NCI-H526 treated with DMSO at 0.1 percent for 48 hours (cell line): Measurements from ENCODE around the gene SDK2.

ENCODE experiments used
- DNase-seq: peaks from one replicate; lab custom pipeline; 2025; lab: John Stamatoyannopoulos, UW

The SDK2 gene, protein sequence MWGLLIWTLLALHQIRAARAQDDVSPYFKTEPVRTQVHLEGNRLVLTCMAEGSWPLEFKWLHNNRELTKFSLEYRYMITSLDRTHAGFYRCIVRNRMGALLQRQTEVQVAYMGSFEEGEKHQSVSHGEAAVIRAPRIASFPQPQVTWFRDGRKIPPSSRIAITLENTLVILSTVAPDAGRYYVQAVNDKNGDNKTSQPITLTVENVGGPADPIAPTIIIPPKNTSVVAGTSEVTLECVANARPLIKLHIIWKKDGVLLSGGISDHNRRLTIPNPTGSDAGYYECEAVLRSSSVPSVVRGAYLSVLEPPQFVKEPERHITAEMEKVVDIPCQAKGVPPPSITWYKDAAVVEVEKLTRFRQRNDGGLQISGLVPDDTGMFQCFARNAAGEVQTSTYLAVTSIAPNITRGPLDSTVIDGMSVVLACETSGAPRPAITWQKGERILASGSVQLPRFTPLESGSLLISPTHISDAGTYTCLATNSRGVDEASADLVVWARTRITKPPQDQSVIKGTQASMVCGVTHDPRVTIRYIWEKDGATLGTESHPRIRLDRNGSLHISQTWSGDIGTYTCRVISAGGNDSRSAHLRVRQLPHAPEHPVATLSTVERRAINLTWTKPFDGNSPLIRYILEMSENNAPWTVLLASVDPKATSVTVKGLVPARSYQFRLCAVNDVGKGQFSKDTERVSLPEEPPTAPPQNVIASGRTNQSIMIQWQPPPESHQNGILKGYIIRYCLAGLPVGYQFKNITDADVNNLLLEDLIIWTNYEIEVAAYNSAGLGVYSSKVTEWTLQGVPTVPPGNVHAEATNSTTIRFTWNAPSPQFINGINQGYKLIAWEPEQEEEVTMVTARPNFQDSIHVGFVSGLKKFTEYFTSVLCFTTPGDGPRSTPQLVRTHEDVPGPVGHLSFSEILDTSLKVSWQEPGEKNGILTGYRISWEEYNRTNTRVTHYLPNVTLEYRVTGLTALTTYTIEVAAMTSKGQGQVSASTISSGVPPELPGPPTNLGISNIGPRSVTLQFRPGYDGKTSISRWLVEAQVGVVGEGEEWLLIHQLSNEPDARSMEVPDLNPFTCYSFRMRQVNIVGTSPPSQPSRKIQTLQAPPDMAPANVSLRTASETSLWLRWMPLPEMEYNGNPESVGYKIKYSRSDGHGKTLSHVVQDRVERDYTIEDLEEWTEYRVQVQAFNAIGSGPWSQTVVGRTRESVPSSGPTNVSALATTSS (N-terminal part only)

DNA sequence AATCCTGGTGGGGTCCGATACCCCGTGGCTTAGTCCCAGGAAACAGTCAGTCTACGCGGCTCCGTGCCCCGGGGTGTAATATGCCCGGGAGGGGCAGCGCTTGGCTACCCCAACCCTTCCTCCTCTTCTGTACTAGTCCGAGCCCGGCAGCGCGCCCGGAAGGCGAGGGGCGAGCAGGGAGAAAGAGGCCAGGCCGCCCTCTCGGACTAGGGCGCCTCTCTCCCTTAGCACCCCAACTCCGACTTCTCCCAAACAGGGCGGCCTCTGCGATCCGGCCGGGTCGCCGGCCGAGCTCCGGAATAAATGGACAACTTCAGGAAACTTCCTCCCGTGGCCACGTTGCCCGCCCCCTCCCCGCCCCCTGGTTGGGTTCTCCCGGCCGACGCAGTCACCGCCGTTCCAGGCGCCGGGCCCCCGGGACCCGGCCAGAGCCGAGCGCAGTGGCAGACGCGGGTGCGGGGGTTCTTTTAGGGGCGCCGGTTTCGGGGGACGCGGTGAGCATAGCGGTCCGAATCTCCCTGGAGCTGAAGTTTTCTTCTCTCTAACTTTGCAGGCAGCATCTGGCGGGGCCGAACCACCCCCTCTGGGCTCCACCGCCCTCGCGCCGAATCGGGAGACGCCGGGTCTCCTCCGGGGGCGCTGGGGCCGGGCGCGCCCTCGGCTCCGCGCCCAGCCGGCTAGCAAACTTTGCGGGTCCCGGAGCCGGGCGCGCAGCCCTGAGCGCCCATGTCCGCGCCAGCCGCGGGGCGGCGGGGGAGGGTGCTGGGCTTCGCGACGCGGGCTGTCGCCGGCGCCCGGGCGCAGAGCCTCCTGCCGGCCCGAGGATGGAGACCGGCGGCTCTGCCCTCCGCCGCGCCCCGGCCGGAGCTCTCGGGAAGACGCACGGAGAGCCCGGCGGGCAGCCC is at the start of gene SDK2:
Gene SDK2 (minus strand): TSS at position 301 of the 905 bp plus-strand sequence. CDS start 357 bp downstream, outside the sequence.
- DNase-seq: peak; percentile 7

DNA sequence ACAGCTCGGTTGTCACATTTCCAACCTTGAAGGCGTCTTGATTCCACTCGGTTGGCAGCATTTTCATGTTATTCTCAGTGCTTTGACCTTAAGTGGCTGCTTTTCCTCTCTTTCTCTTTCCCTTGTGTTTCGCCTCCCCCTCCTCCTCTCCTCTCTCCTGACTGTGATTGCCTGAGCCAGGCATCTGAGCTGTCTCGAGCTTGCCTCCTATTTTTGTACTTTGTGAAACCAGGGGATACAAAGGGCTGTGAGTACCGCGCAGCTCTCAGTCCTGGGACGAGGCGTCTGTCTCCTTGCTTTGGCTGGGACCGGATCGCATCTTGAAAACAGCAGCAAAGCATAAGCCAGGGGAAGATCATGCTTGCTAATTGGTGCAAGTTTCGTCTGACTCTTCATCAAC is 48.8 kb upstream of the SDK2 start:
- DNase-seq: no peak

DNA sequence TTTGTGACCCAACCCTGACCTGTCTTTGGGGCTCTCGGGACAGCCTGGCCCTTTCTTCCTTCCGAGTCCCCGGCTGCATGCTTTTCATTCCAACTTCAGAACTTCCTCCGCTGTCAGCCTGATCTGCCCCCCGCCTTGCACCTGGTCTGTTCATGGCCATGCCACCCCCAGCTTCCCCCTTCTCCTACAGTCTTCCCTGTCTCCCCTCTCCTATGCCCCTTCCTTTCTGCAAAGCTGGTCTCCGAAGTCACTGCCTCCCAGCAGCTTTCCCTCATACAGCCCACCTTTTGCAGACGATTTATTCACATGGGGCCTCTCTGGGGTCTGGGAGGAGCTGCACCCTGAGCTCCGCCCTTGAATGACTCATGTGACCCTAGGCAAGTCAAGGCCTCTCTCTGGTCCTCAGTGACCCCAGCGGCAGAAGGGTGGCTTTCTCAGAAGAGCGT is 47.1 kb upstream of the SDK2 start:
- DNase-seq: no peak

DNA sequence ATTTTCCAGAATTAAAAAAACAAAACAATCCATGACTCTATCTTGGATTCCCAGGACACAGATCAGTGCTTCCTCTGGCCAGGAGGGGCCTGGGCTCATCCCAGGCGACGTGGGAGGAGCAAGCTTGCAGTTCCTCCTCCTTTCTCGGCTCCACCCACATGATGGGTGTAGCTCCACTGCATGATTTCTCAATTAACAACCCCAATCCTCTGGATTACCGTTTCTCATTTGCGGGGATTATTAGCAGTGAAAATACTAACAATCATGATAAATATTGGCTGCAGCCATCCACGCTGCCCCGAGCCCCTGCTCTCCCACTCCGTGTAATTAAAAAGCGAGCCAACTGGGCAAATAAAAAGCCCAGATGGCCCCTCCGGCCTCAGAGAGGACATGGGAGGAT is 46.4 kb upstream of the SDK2 start:
- no peak for DNase-seq

DNA sequence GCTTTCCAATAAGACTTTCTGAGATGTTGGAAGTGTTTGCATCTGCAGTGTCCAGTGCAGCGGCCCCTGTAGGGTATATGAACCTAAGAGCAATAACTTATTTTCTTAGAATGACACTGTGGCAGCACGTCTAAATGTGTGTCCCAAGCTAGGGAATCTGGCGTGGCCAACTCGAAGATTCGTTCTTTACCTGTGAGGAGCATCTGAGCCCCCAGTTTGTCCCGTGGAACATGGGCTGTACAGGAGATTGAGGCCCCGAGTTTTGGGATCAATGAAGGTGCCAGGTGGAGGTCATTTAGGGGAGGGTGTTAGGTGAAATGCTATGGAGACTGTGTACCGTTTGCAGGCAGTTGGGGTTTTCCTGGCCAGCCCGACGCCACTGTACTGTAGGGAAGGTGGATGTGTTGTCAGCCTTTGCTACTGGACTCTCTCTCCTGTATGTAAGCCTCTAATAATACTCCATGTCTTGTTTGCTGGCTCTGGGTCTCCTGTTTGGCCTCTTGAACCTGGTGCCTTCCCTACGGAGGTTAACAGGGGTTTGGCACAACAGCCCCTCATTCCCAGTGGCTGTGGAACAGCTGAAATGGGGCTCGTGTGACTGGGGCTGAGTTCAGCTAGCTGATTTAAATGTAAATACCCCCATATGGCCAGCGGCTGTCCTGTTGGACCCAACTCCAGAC is 45.5 kb upstream of the SDK2 start:
- DNase-seq: no peak

DNA sequence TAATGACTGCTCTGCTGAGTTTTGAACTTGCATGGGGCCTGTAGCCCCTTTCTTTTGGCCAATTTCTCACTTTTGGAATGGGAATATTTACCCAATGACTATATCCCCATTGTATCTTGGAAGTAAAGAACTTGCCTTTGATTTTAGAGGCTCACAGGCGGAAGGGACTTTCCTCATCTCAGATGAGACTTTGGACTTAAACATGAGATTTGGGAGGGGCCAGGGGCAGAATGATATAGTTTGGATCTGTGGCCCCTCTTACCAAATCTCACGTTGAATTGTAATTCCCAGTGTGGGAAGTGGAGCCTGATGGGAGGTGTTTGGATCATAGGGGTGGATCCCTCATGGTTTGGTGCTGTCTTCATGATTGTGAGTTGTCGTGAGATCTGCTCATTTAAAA is 42.7 kb upstream of the SDK2 start:
- DNase-seq: no peak

DNA sequence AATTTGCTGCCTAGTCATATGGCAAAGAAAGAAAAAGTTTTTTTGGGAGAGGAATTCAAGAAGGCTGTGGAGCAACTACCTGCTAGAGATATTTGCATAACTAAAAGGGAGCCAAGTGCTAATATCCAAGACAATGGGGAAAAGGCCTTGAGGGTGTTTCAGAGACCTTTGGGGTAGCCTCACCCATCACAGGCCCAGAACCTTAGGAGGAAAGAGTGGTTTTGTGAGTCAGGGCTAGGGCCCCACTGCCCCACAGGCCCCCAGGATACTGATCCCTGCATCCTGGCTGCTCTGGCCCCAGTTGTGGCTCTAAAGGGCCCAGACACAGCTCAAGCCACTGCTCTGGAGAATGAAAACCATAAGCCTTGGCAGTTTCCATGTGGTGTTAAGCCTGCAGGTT is 41.9 kb upstream of the SDK2 start:
- no peak for DNase-seq

DNA sequence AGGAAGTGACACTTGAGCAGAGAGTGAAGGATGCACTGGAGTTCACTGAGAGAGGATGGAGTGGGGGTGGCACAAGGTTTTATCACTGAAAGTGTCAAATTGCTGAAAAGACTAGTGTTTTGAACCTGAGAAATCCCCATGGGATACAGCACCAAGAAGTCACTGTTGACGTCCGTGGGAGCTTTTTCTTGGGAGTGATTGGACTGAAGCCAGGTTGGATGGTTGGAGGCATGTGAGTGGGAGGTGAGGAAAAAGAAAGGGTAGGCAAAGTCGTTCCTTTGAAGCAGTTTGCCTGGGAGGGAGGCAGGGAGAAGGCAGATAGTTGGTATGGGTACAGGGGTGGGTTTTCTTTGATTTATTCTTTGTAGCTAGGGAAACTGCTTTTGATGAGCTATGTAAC is 39.9 kb upstream of the SDK2 start:
- DNase-seq: no peak

DNA sequence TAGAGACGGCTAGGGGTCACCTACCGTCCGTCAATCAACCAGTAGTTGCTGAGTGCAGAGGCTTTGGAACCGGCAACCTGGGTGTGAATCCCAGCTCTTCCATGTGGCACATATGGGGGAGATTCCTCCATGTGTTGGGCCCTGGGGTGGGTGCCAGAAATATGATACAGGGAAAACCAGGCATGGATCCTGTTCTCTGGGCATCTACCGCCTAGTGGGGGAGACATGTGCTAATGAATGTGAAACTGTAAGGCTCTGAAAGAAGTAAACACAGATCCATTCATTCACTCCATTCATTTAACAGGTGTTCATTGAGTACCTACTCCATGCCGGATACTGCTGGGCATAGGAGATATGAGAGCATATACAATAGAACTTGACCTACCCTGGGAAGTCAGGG is 39.5 kb upstream of the SDK2 start:
- DNase-seq: no peak

DNA sequence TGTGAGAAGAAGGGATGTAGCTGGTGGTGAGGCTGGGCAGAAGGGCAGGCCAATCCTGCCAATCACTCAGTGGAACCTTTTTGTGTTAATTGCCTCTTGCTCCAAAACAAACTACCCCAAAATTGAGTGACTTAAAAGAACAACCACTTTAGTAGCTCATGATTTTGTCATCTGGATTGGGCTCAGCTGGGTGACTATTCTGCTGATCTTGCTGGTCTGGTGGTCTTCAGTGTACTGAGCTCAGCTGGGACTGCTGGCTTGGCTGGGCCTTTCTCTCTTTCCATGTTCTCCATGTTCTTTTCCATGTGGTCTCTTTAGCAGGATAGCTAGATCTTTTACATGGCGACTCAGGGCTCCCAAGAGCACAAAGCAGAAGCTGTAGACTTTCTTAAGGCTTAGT is 37.7 kb upstream of the SDK2 start:
- DNase-seq: no peak

DNA sequence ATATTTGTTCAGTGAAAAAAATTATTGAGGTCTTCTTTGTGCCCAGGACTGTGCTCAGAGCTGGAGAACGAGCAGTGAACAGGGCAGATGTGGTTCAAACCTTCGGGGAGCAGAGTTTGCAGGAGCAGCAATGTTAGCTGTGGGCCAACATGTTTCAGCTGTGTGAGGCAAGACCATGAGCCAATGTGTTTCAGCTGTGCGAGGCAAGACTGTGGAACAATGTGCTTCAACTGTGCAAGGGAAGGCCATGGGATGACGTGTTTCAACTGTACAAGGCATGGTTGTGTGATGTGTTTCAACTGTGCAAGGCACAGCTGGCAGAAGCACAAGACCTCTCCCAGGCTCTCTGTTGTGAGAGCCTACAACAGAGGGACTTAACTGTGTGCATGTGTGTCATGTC is 35.2 kb upstream of the SDK2 start:
- DNase-seq: no peak

DNA sequence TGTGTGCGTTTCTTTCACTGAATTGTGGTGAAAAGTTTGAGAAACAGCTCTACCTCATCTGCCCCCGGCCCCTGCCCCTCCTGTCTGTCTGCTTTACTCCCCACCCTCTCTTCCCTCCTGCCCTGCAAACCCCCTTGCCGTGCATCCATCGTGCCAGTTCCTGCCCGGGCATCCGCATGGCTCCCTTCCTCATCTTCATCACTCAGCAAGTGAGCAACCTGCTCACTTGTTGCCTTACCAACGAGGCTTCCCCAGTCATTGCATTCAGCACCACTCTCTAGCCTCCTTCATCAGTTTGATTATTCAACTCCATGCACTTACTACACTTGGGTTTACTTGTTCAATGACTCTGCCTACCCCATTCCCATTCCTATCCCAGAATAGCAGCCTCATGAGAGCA is 34.8 kb upstream of the SDK2 start:
- no peak for DNase-seq

DNA sequence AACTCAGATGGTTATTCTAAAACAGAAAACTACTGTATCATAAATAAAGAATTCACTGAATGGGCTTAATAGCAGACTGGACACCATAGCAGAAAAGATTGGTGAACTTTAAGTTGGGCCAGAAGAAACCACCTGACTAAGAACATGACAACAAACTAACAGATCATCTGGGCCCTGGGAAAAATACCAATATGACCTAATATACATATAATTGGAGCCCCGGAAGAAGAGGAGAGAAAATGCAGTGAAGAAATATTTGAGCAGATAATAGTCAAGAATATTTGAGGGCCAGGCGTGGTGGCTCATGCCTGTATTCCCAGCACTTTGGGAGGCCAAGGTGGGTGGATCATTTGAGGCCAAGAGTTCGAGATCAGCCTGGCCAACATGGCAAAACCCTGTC is 25.5 kb upstream of the SDK2 start:
- no peak for DNase-seq

DNA sequence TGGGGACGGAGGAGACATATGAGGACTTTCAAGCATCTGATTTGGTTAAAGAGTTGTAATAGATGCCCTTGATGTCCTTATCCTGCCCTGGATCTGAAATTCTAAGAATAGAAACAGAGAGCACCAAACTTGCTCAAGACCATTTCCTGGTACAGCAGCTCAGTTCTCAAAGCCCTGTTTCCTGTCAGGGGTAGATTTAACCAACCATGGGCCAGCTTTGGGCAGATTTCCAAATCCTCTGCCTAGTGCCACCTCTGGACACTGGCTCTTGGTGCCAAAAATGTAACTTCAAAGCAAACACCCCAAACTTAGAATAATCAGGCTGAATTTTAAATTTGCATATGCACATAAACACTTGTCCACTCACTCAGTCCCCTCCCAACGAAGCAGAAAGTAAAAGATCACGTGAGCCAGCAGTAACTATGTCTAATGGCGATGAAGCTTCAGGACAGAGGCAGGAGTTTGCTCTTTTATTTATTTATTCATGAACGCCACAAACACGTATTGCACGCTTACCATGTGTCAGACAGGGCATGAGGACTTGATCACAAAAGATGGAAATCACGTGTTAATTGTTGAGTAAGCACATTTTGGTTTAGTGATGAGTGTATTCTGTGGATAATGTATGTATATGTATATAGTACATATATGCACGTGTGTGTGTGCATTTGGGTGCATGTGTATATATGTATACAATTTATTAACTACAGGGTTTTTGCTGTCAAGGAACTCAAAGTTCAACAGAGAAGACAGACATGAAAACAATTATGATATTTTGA is 23.1 kb upstream of the SDK2 start:
- DNase-seq: peak; percentile 27

DNA sequence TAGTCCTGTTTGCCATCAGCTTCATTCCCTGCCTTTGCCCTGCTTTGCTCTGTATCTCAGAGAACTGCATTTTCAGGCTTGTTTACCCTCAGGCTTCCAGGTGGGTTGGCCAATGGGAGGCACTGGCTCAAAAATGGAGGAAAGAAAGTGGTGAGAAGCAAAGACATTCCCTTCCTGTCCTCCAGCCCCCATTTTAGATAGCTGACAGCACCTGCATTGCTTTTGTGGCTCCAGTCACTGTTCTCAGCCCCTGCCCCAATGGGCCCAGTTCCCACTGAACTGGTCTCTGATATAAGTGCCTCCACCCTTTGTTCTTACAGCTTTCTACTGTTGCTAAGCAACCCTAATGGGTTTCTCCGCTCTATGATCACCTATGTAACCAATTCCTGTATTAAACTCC is 19.4 kb upstream of the SDK2 start:
- DNase-seq: no peak

DNA sequence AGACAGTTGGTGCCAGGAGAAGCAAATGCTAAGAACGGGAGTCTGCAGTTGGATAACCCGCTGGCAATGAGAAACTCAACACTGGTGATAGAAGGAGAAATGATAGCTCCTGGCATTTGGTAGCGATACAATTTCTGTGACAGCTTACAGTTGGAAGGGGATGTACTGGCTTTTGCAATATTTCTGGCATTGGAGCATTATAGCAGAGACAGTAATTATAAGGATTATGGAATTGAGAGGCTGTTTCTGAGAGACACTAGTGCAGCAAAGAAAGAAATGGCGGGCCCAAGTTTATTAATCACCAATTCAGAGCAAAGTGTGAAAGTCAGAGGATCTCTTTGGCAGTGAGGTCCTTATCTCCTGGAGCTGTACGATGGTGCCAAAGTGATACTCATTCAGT is 16.1 kb upstream of the SDK2 start:
- DNase-seq: no peak

DNA sequence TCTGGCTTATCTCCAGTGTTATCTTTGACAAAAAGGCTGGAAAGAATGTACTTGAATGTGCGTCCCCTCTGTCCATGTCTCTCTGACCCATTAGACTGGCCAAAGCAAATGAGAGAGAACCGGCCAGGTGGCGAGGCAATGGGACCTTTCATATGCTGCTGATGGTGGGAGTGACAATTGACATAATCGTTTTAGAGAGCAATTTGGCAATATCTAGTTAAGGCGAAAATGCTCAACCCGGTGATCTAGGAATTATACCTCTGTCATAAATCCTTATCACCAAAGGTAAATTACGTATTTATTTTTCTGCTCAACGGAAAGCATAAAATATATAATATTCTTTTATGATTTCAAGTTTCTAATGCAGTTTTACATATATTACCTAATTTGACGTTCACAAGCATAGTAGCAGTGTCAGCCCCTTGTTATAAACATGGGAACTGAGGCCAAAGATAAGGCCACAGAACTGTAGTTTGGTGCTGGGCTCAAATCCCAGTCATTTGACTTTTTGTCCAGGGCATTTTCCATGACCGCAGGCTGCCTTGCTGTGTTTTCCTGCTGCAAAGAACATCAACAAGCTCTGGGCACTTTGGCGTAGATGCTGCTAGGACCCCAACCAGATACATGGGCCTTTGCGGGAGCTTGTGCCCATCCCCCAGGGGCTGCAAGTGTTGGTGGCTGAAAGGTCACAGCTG is 14.7 kb upstream of the SDK2 start:
- DNase-seq: no peak

DNA sequence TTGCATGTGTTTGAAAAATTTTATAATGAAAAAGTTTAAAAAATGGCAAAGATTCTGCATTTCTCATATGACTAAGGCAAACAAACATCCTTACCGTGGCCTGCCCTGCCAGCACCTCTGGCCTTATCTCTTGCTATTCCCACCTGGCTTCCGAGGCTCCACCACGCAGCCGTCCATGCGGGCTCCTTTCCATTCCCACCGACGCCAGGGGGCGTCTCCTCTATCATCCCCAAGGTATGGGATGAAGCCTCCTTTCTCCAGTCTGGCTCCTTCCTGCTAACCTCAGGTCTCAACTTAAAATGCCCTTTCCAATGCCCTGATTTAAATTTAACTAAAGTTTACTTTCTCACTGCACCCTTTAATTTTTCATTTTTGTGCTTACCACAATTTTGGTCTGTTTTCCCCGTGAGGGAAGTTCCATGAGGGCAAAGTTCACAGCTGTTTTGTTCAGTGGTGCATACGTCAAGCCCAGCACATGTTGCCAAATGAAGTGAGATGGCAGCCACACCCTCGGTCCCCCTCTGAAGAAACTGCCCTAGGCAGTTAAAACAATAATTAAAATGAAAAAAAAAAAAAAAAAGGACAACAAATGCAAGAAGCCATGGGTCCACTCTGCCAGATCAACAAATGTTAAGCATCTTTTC is 13.3 kb upstream of the SDK2 start:
- peak; percentile 60 for DNase-seq

DNA sequence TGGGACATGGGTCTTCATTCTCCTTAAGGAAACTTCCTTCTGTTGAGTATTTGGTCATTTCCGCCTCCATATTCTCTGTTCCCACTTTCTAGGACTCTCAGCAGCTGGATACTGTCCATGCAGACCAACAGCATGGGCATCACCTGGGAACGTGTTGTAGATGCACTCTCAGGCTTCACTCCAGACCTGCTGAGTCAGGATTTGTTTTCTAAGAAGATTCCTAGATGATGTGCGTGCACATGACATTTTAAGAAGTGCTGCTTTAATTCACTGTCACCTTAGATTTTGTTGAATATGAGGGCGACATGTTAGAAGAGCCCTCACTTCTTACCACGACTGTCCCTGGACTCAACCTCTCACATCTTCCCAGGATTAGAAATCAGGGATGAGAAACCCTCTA is 10.0 kb upstream of the SDK2 start:
- DNase-seq: no peak
